OCI-LY7 (cell line): ENCODE measurements around the gene GSX1.
A peak's percentile ranks its signal among the peaks of the same experiment; 100 is the strongest.

Experiments used
- CTCF ChIP-seq: fragments of 200-600 bp; sonication (generic); conservative IDR thresholded peaks from 2 replicates; pipeline ENCODE4 v1.5.1; 2014; ENCODE audit warnings: mild to moderate bottlenecking, antibody characterized with exemption, low read length, moderate library complexity, mixed read lengths
- EZH2phosphoT487 ChIP-seq: fragments of 200-600 bp; sonication (generic); IDR thresholded peaks from 2 replicates; pipeline ENCODE4 v1.6.1; 2018; ENCODE audit warnings: low read depth, borderline replicate concordance, mild to moderate bottlenecking, mixed run types, antibody characterized with exemption, low read length, moderate library complexity, mixed read lengths

GRCh38 chr13:27770809-27771208 is 21.5 kb upstream of the GSX1 start:
- peak; percentile 80 for TF ChIP-seq CTCF
- no peak for TF ChIP-seq EZH2phosphoT487
